ENCODE results near the gene OR2J2.
"Not testable (repeated sequence)": the region's sequence is repeated elsewhere in the genome, so short reads cannot be mapped to it uniquely, and the experiment has no call there.

DNA sequence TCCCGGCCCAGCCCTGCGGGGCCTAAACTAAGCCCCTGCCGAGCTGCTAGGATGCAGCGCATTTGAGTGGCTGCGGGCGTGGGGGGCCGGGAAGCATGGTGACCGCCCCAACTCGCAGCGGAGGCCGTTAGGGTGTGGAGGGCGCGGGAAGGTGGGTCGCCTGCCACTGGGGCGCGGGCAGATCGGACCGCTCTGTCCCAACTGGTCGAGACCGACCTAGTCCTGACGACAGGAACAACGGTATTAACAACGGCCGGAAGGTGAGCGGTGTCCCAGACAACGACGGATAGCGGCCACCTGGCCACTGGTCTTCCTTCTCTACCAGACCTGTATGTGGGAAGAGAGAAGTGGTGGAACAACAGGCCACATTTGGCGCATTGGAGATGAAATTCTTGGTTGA, 10.8 kb upstream of the OR2J2 start:
- not testable (repeated sequence) for TF ChIP-seq ZNF837 (tag by site-specific recombination; IDR thresholded peaks at IDR 0.05); ZNF660 (tag by site-specific recombination; IDR thresholded peaks at IDR 0.05); ZSCAN23 (tag by site-specific recombination; IDR thresholded peaks at IDR 0.05); ZBTB17 (tag by site-specific recombination; IDR thresholded peaks at IDR 0.05); CTCF (tag by site-specific recombination; IDR thresholded peaks at IDR 0.05); ZNF416 (tag by site-specific recombination; IDR thresholded peaks at IDR 0.05); MZF1 (tag by site-specific recombination; IDR thresholded peaks at IDR 0.05; ENCODE audit: borderline replicate concordance); TCF7L2 (IDR thresholded peaks at IDR 0.05; ENCODE audit: borderline replicate concordance, low read depth, low read length); YY1 (tag by site-specific recombination; IDR thresholded peaks at IDR 0.05); ZNF23 (tag by site-specific recombination; IDR thresholded peaks at IDR 0.05; ENCODE audit: borderline replicate concordance)
- TF ChIP-seq, protein P1, sequence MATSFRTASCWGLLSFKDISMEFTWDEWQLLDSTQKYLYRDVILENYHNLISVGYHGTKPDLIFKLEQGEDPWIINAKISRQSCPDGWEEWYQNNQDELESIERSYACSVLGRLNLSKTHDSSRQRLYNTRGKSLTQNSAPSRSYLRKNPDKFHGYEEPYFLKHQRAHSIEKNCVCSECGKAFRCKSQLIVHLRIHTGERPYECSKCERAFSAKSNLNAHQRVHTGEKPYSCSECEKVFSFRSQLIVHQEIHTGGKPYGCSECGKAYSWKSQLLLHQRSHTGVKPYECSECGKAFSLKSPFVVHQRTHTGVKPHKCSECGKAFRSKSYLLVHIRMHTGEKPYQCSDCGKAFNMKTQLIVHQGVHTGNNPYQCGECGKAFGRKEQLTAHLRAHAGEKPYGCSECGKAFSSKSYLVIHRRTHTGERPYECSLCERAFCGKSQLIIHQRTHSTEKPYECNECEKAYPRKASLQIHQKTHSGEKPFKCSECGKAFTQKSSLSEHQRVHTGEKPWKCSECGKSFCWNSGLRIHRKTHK (tag by site-specific recombination; IDR thresholded peaks at IDR 0.05): not testable (repeated sequence)
